ENCODE data around the gene FCHSD2. TPM values are rescaled to one million over a fixed set of nuclear protein-coding genes. Genes with fewer than 3 reads are reported as not detected.

FCHSD2 gene
- total RNA-seq, 1 donor from 2014 or later, result 19.2 TPM

Other genes with a start within 250 kb of the FCHSD2 start
- 6.0 TPM for gene P2RY2, start 76.0 kb upstream of the FCHSD2 start, total RNA-seq
- gene P2RY6, start 130.0 kb upstream of the FCHSD2 start, total RNA-seq, result 0.25 TPM
- gene ARHGEF17, start 166.0 kb upstream of the FCHSD2 start, total RNA-seq, result 6.8 TPM
- 1.4 TPM for gene RELT, start 234.1 kb upstream of the FCHSD2 start, total RNA-seq

All from left lobe of liver (tissue), 1 donor.